ENCODE measurements around the gene KLF9. TPM values are rescaled to one million over a fixed set of nuclear protein-coding genes. Genes with fewer than 3 reads are reported as not detected.
"Not testable (repeated sequence)": the region's sequence is repeated elsewhere in the genome, so short reads cannot be mapped to it uniquely, and the experiment has no call there.

KLF9 gene
- total RNA-seq, 1 donor from 2014 or later = 0.25 TPM

- TF ChIP-seq, protein P1, sequence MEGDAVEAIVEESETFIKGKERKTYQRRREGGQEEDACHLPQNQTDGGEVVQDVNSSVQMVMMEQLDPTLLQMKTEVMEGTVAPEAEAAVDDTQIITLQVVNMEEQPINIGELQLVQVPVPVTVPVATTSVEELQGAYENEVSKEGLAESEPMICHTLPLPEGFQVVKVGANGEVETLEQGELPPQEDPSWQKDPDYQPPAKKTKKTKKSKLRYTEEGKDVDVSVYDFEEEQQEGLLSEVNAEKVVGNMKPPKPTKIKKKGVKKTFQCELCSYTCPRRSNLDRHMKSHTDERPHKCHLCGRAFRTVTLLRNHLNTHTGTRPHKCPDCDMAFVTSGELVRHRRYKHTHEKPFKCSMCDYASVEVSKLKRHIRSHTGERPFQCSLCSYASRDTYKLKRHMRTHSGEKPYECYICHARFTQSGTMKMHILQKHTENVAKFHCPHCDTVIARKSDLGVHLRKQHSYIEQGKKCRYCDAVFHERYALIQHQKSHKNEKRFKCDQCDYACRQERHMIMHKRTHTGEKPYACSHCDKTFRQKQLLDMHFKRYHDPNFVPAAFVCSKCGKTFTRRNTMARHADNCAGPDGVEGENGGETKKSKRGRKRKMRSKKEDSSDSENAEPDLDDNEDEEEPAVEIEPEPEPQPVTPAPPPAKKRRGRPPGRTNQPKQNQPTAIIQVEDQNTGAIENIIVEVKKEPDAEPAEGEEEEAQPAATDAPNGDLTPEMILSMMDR (IDR thresholded peaks at IDR 0.05; ENCODE audit: partially characterized antibody, unreplicated experiment) = no peak
Measured at GRCh38 chr9:70403166-70403565, 11.3 kb downstream of the KLF9 start.

GRCh38 chr9:70402213-70402612 is 12.2 kb downstream of the KLF9 start:
- no peak for DNase-seq
- no peaks in the 10 kb centered on the region for H3K9me3 Mint-ChIP-seq (ENCODE audit: unreplicated experiment)
- peaks cover 2% of the 10 kb centered on the region for H3K27me3 Mint-ChIP-seq (ENCODE audit: unreplicated experiment)
- no peak overlapping the region for H3K4me3 Mint-ChIP-seq (ENCODE audit: unreplicated experiment)
- H3K27ac Mint-ChIP-seq (ENCODE audit: unreplicated experiment) = no peak overlapping the region
- no peaks in the 10 kb centered on the region for H3K4me1 Mint-ChIP-seq (ENCODE audit: low read depth, unreplicated experiment)
- TF ChIP-seq, protein P1 (IDR thresholded peaks at IDR 0.05; ENCODE audit: partially characterized antibody, unreplicated experiment) = no peak
- no peaks in the 10 kb centered on the region for H3K36me3 Mint-ChIP-seq (ENCODE audit: unreplicated experiment)

More at GRCh38 chr9:70403166-70403565, 11.3 kb downstream of the KLF9 start:
- H3K36me3 Mint-ChIP-seq (ENCODE audit: unreplicated experiment) = no peaks in the 10 kb centered on the region
- H3K27ac Mint-ChIP-seq (ENCODE audit: unreplicated experiment) = no peak overlapping the region
- no peaks in the 10 kb centered on the region for H3K9me3 Mint-ChIP-seq (ENCODE audit: unreplicated experiment)
- DNase-seq = no peak
- H3K4me1 Mint-ChIP-seq (ENCODE audit: low read depth, unreplicated experiment) = no peaks in the 10 kb centered on the region
- no peak overlapping the region for H3K4me3 Mint-ChIP-seq (ENCODE audit: unreplicated experiment)
- H3K27me3 Mint-ChIP-seq (ENCODE audit: unreplicated experiment) = peaks cover 2% of the 10 kb centered on the region

GRCh38 chr9:70401241-70401640 is 13.2 kb downstream of the KLF9 start:
- DNase-seq; H3K27ac Mint-ChIP-seq (ENCODE audit: unreplicated experiment); H3K36me3 Mint-ChIP-seq (ENCODE audit: unreplicated experiment); H3K27me3 Mint-ChIP-seq (ENCODE audit: unreplicated experiment); H3K4me3 Mint-ChIP-seq (ENCODE audit: unreplicated experiment); H3K4me1 Mint-ChIP-seq (ENCODE audit: low read depth, unreplicated experiment); H3K9me3 Mint-ChIP-seq (ENCODE audit: unreplicated experiment): not testable (repeated sequence)

DNA sequence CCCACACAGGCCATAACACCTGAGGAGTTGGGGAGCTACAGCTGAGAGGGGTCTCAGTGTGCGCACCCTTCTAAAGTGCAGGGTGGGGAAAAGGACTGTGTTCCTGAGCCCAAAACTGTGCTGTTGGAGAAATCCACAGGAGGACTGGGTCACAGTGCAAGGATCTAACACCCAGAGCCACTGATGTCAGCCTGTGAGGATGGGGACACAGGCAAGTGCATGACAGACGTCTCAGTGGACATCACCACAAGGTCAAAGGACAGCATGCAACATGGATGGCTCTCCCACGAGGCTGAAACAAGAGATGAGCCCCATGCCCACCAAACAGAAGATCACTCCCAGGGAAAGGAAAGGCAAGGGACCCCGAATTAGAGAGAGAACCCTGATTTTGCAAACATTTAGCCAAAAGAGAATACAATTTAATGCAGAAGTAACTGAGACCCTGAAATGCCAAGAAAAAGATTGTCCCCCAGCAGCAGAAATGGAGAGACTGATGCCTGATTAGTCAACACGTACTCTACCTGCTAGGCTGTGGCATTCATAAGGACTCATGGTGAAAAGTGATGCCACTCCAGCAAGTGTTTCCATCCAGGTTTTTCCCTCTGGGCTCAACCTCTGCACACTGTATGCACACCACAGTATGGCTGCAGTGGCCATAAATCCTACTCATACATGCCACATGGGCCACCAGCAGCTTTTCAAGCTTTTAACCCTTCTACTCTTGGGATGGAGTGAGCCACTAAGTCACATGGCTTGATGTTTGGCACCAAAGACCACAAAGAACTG is 14.2 kb downstream of the KLF9 start:
- H3K36me3 Mint-ChIP-seq (ENCODE audit: unreplicated experiment) = no peaks in the 10 kb centered on the region
- H3K27ac Mint-ChIP-seq (ENCODE audit: unreplicated experiment) = no peak overlapping the region
- DNase-seq = no peak
- H3K4me3 Mint-ChIP-seq (ENCODE audit: unreplicated experiment) = no peak overlapping the region
- TF ChIP-seq, protein P1 (IDR thresholded peaks at IDR 0.05; ENCODE audit: partially characterized antibody, unreplicated experiment) = no peak
- no peaks in the 10 kb centered on the region for H3K27me3 Mint-ChIP-seq (ENCODE audit: unreplicated experiment)
- H3K9me3 Mint-ChIP-seq (ENCODE audit: unreplicated experiment) = no peaks in the 10 kb centered on the region
- no peaks in the 10 kb centered on the region for H3K4me1 Mint-ChIP-seq (ENCODE audit: low read depth, unreplicated experiment)

DNA sequence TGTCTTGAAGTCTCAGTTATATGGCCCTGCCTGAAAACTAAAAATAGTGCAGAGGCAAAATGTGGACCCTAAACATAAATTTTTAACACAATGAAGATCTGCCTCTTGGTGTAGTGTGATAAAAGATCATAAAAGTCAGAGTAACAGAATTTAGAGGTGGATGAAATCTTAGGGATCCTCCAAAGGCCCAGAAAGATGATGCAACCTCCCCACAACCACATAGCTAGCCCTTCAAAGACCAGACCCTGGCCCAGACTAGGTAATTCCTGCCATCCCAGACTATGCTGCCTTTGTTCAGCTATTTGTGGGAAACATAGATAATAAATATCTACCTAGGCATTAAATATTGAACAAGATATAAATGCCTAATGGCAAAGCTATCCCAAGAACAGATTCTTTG is 15.3 kb downstream of the KLF9 start:
- H3K36me3 Mint-ChIP-seq (ENCODE audit: unreplicated experiment) = no peaks in the 10 kb centered on the region
- no peak overlapping the region for H3K4me3 Mint-ChIP-seq (ENCODE audit: unreplicated experiment)
- H3K4me1 Mint-ChIP-seq (ENCODE audit: low read depth, unreplicated experiment) = no peaks in the 10 kb centered on the region
- DNase-seq = no peak
- no peak overlapping the region for H3K27ac Mint-ChIP-seq (ENCODE audit: unreplicated experiment)
- TF ChIP-seq, protein P1 (IDR thresholded peaks at IDR 0.05; ENCODE audit: partially characterized antibody, unreplicated experiment) = no peak
- no peaks in the 10 kb centered on the region for H3K9me3 Mint-ChIP-seq (ENCODE audit: unreplicated experiment)
- H3K27me3 Mint-ChIP-seq (ENCODE audit: unreplicated experiment) = no peaks in the 10 kb centered on the region

All from glutamatergic neuron (in vitro differentiated cells).